CD4-positive, alpha-beta memory T cell (primary cell): ENCODE results near the gene SHROOM2. TPM values are rescaled to one million over a fixed set of nuclear protein-coding genes. Genes with fewer than 3 reads are reported as not detected.
A peak's percentile ranks its signal among the peaks of the same experiment; 100 is the strongest.

ENCODE experiments used
- CTCF ChIA-PET: fragments of 350-600 bp; sonication (Branson Sonifier 250); formaldehyde crosslinking; loops from one replicate; lab custom pipeline; 2021; ENCODE audit warnings: inconsistent platforms; ENCODE audit not compliant: partially characterized antibody; lab: Charles Lee
- POLR2A ChIA-PET: fragments of 350-600 bp; sonication (Branson Sonifier 250); formaldehyde crosslinking; loops from one replicate; lab custom pipeline; 2021; ENCODE audit not compliant: partially characterized antibody; lab: Charles Lee
- DNase-seq, 5 donors: peaks; one replicate each; pipeline versions ENCODE4 v3.0.0 to v3.0.0-alpha.2; 2020 to 2022; ENCODE audit warnings: mixed read lengths in 1 of 5
- H3K27ac ChIP-seq: one replicate; pipeline ENCODE4 v1.7.0; 2013; ENCODE audit warnings: low read depth, low read length
- H3K27me3 ChIP-seq: 2 replicates; pipeline ENCODE4 v1.7.0; 2013; ENCODE audit warnings: mild to moderate bottlenecking, low read length, moderate library complexity; ENCODE audit not compliant: insufficient read depth
- H3K36me3 ChIP-seq: 2 replicates; pipeline ENCODE4 v1.7.0; 2013; ENCODE audit warnings: mild to moderate bottlenecking, low read length, moderate library complexity; ENCODE audit not compliant: insufficient read depth
- H3K4me1 ChIP-seq: 2 replicates; pipeline ENCODE4 v1.7.0; 2013; ENCODE audit warnings: mild to moderate bottlenecking, low read length, moderate library complexity; ENCODE audit not compliant: insufficient read depth
- H3K4me3 ChIP-seq, 2 donors: one replicate each; pipeline ENCODE4 v1.7.0; 2013; ENCODE audit warnings: low read length in 2 of 2, mild to moderate bottlenecking in 1 of 2
- H3K9me3 ChIP-seq, 2 donors: one replicate each; pipeline ENCODE4 v1.7.0; 2013; ENCODE audit warnings: low read length in 2 of 2, control low read depth in 1 of 2; ENCODE audit not compliant: control insufficient read depth in 1 of 2
- H3K27ac Mint-ChIP-seq, 7 donors: one replicate each; pipeline ENCODE4 v1.8.0; 2020 to 2021; ENCODE audit warnings: mixed read lengths in 7 of 7, mild to moderate bottlenecking in 6 of 7, inconsistent platforms in 3 of 7, moderate library complexity in 3 of 7
- H3K27me3 Mint-ChIP-seq, 2 donors: one replicate each; pipeline ENCODE4 v1.8.0; 2020 to 2021; ENCODE audit warnings: mixed read lengths in 2 of 2
- H3K36me3 Mint-ChIP-seq, 2 donors: one replicate each; pipeline ENCODE4 v1.8.0; 2020 to 2021; ENCODE audit warnings: mixed read lengths in 2 of 2, inconsistent platforms in 1 of 2, mild to moderate bottlenecking in 1 of 2
- H3K4me1 Mint-ChIP-seq, 4 donors: one replicate each; pipeline ENCODE4 v1.8.0; 2020 to 2021; ENCODE audit warnings: mixed read lengths in 4 of 4, mild to moderate bottlenecking in 1 of 4
- H3K4me3 Mint-ChIP-seq, 8 donors: one replicate each; pipeline ENCODE4 v1.8.0; 2020 to 2021; ENCODE audit warnings: mixed read lengths in 8 of 8, mild to moderate bottlenecking in 7 of 8, moderate library complexity in 6 of 8, inconsistent platforms in 3 of 8
- H3K9me3 Mint-ChIP-seq, 8 donors: one replicate each; pipeline ENCODE4 v1.8.0; 2020 to 2021; ENCODE audit warnings: mixed read lengths in 8 of 8, mild to moderate bottlenecking in 5 of 8, inconsistent platforms in 3 of 8, moderate library complexity in 1 of 8
- intact Hi-C: fragments of 100-400 bp; cut with micrococcal nuclease; formaldehyde crosslinking; loops from one replicate; pipeline ENCODE4 v1.15.1; 2023
- polyA plus RNA-seq, 2 donors: library from polyadenylated mRNA; unstranded; fragments of 300-500 nt; fragmentation: Illumina TruSeq; gene quantifications; one replicate each; pipeline ENCODE4 v1.2.3, GENCODE V29; 2021
- total RNA-seq, 2 experiments: library from RNA; stranded (reverse); gene quantifications; one replicate each; pipeline ENCODE4 v1.2.3, GENCODE V29; 2021

SHROOM2 gene
- total and polyA plus RNA-seq, 4 experiments from 2014 or later = not detected

DNA sequence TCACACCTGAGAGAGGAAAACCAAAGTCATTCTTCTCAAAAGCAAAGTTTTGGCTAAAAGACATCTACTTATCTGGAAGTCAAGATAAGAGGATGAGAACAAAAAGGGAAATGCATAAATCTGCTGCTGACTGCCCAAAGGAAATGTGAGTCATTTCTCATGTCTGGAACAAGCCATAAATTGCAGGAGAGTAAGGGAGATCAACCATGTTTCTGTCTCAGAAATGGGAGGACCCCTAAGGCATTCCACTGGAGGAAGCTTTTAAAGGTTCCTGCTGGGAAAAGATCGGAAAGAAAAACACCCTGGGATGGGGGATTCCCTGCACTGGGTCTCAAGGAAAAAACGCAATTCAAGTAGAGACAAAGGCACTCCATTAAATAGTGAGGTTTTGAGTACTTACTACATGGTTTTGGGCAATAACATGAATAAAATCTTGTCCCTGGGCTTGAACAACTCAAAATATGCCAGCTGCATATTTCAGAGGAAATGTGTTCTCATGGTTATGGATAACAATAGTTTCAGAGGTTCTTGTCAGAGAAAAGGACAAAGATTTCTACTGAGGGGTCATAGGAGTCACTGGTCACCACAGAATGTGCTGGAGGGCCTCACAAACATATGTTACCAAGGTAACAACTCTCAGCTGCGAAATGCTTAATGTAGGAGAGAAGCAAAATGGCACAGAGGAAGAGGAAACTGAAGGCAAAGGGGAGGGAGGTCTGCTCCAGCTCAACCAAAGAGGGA is 39.9 kb upstream of the SHROOM2 start:
- Histone ChIP-seq H3K27me3 (no peaks in the 10 kb centered on the region), H3K27ac (no peak overlapping the region), H3K9me3 (no peaks in the 10 kb centered on the region), H3K4me1 (peaks cover 9% of the 10 kb centered on the region), H3K36me3 (no peaks in the 10 kb centered on the region), H3K4me3 (no peak overlapping the region)
- H3K27ac Mint-ChIP-seq = no peak overlapping the region
- DNase-seq = no peak
- intact Hi-C loops = no loop called here
- CTCF ChIA-PET = no interaction called here
- POLR2A ChIA-PET = no interaction called here
- H3K27me3 Mint-ChIP-seq = no peaks in the 10 kb centered on the region
- peaks cover 4 to 5% of the 10 kb centered on the region in 2 donors for H3K36me3 Mint-ChIP-seq
- H3K4me1 Mint-ChIP-seq = peaks cover 8 to 15% (median 8%) of the 10 kb centered on the region in 4 donors
- peaks cover 0 to 21% (median 14%) of the 10 kb centered on the region in 8 donors for H3K9me3 Mint-ChIP-seq
- H3K4me3 Mint-ChIP-seq = peak overlapping the region in 1 of 8 donors; percentile 23

DNA sequence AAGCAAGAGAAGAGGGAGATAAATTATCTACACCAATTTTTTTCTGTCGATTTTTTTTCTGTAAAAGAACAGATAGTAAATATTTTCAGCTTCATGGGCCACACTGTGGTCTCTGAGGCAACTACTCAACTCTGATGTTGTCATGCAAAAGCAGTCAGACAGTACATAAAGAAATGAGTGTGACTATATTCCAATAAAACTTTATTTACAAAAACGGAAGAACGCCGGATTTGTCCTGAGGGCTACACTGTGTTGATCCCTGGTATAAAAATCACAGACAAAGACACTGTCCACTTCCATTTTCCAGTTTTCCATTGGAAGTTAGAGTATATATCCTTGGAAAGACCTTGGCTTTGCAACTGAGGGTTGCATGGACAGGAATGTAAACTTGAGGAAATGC is 38.6 kb upstream of the SHROOM2 start:
- Mint-ChIP-seq H3K36me3 (peaks cover 4 to 5% of the 10 kb centered on the region in 2 donors), H3K27me3 (no peaks in the 10 kb centered on the region), H3K4me3 (no peak overlapping the region), H3K27ac (no peak overlapping the region), H3K4me1 (peaks cover 8 to 15% (median 8%) of the 10 kb centered on the region in 4 donors), H3K9me3 (peaks cover 0 to 21% (median 14%) of the 10 kb centered on the region in 8 donors)
- Histone ChIP-seq H3K36me3 (no peaks in the 10 kb centered on the region), H3K27me3 (no peaks in the 10 kb centered on the region), H3K27ac (no peak overlapping the region), H3K4me1 (peaks cover 9% of the 10 kb centered on the region), H3K9me3 (no peaks in the 10 kb centered on the region), H3K4me3 (no peak overlapping the region)
- POLR2A ChIA-PET = no interaction called here
- intact Hi-C loops = no loop called here
- CTCF ChIA-PET = no interaction called here
- DNase-seq = no peak

GRCh38 chrX:9749146-9749692 is 37.0 kb upstream of the SHROOM2 start:
- ChIA-PET CTCF (no interaction called here), POLR2A (no interaction called here)
- Histone ChIP-seq H3K4me3 (no peak overlapping the region), H3K36me3 (no peaks in the 10 kb centered on the region), H3K27me3 (no peaks in the 10 kb centered on the region), H3K4me1 (peaks cover 9% of the 10 kb centered on the region), H3K9me3 (no peaks in the 10 kb centered on the region), H3K27ac (no peak overlapping the region)
- Mint-ChIP-seq H3K27me3 (no peaks in the 10 kb centered on the region), H3K36me3 (peaks cover 4 to 5% of the 10 kb centered on the region in 2 donors), H3K27ac (no peak overlapping the region), H3K4me3 (no peak overlapping the region), H3K9me3 (peaks cover 0 to 18% (median 10%) of the 10 kb centered on the region in 8 donors), H3K4me1 (peaks cover 7 to 15% (median 8%) of the 10 kb centered on the region in 4 donors)
- intact Hi-C loops = no loop called here
- DNase-seq = no peak

DNA sequence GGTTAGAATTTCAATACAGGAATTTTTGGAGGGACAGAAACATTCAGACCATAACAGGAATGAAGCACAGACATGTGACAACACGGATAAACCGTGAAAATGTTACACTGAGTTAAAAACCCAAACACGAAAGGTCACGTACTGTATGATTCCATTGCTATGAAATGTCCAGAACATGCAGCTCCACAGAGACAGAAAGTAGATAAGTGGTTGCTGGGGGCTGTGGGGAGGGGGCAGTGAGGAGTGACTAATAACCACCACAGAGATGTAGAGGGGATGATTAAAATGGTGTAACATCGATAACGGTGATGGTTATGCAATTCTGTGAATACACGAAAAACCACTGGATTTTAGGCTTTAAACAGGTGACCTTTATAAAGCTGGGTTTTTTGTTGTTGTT is 28.9 kb upstream of the SHROOM2 start:
- H3K36me3 ChIP-seq = no peaks in the 10 kb centered on the region
- no peaks in the 10 kb centered on the region for H3K9me3 ChIP-seq
- H3K27ac ChIP-seq = no peak overlapping the region
- Mint-ChIP-seq H3K36me3 (no peaks in the 10 kb centered on the region), H3K27ac (no peak overlapping the region), H3K27me3 (peaks cover 0 to 4% of the 10 kb centered on the region in 2 donors), H3K4me1 (no peaks in the 10 kb centered on the region), H3K4me3 (no peak overlapping the region), H3K9me3 (peaks cover 0 to 13% (median 5%) of the 10 kb centered on the region in 8 donors)
- intact Hi-C loops = no loop called here
- ChIA-PET CTCF (no interaction called here), POLR2A (no interaction called here)
- no peaks in the 10 kb centered on the region for H3K27me3 ChIP-seq
- H3K4me1 ChIP-seq = no peaks in the 10 kb centered on the region
- no peak for DNase-seq
- H3K4me3 ChIP-seq = no peak overlapping the region

- ChIA-PET POLR2A (no interaction called here), CTCF (no interaction called here)
- Mint-ChIP-seq H3K27me3 (peaks cover 0 to 4% of the 10 kb centered on the region in 2 donors), H3K4me1 (no peaks in the 10 kb centered on the region), H3K4me3 (no peak overlapping the region), H3K36me3 (no peaks in the 10 kb centered on the region), H3K9me3 (peaks cover 0 to 13% (median 4%) of the 10 kb centered on the region in 8 donors), H3K27ac (no peak overlapping the region)
- H3K27ac ChIP-seq = no peak overlapping the region
- no peak overlapping the region for H3K4me3 ChIP-seq
- intact Hi-C loops = no loop called here
- H3K9me3 ChIP-seq = no peaks in the 10 kb centered on the region
- H3K36me3 ChIP-seq = no peaks in the 10 kb centered on the region
- no peak for DNase-seq
- H3K27me3 ChIP-seq = no peaks in the 10 kb centered on the region
- H3K4me1 ChIP-seq = no peaks in the 10 kb centered on the region
Measured at GRCh38 chrX:9758021-9758638, 28.1 kb upstream of the SHROOM2 start.

DNA sequence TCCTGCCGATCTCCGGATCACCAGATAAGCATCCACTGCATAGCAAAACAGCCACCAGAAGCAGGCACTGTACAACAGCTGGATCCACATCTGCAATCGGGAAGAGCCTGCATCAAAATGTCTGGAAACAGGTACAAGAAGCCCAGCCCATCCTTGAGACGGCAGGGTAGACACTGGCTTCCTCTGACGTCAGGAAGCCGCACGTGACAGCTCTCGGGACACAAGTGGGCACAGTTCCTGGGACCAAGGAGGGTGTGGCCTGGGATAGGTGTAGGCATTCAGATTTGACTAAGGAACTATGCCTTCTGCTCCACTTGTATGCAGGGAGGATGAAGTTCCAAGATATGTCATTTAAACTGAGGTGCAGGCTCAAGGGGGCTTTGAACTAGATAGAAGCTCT is 26.9 kb upstream of the SHROOM2 start:
- H3K9me3 ChIP-seq = no peaks in the 10 kb centered on the region
- no peaks in the 10 kb centered on the region for H3K4me1 ChIP-seq
- DNase-seq = no peak
- ChIA-PET POLR2A (no interaction called here), CTCF (no interaction called here)
- no peaks in the 10 kb centered on the region for H3K36me3 Mint-ChIP-seq
- H3K27ac ChIP-seq = no peak overlapping the region
- no peaks in the 10 kb centered on the region for H3K36me3 ChIP-seq
- no peak overlapping the region for H3K27ac Mint-ChIP-seq
- H3K4me3 ChIP-seq = no peak overlapping the region
- no peaks in the 10 kb centered on the region for H3K4me1 Mint-ChIP-seq
- H3K4me3 Mint-ChIP-seq = no peak overlapping the region
- H3K9me3 Mint-ChIP-seq = peaks cover 0 to 13% (median 4%) of the 10 kb centered on the region in 8 donors
- H3K27me3 Mint-ChIP-seq = peaks cover 3 to 6% of the 10 kb centered on the region in 2 donors
- intact Hi-C loops = no loop called here
- no peaks in the 10 kb centered on the region for H3K27me3 ChIP-seq

GRCh38 chrX:9765072-9765736 is 21.0 kb upstream of the SHROOM2 start:
- H3K9me3 Mint-ChIP-seq = no peaks in the 10 kb centered on the region
- peaks cover 7% of the 10 kb centered on the region in 2 donors for H3K27me3 Mint-ChIP-seq
- no peak overlapping the region for H3K4me3 Mint-ChIP-seq
- Histone ChIP-seq H3K27ac (no peak overlapping the region), H3K4me3 (no peak overlapping the region), H3K27me3 (no peaks in the 10 kb centered on the region), H3K36me3 (no peaks in the 10 kb centered on the region), H3K9me3 (no peaks in the 10 kb centered on the region), H3K4me1 (no peaks in the 10 kb centered on the region)
- ChIA-PET POLR2A (no interaction called here), CTCF (no interaction called here)
- intact Hi-C loops = no loop called here
- no peaks in the 10 kb centered on the region for H3K4me1 Mint-ChIP-seq
- H3K36me3 Mint-ChIP-seq = no peaks in the 10 kb centered on the region
- H3K27ac Mint-ChIP-seq = no peak overlapping the region
- DNase-seq = no peak
